GM19043 (cell line): Measurements from ENCODE around the gene SLC2A5.
"Not testable (repeated sequence)": the region's sequence is repeated elsewhere in the genome, so short reads cannot be mapped to it uniquely, and the experiment has no call there.

ENCODE experiments used
- ATAC-seq: cut with Tn5 transposase; IDR thresholded peaks from one replicate; pipeline ENCODE4 v1.9.1; 2021; ENCODE audit warnings: low read depth; ENCODE audit not compliant: unreplicated experiment

The SLC2A5 gene

DNA sequence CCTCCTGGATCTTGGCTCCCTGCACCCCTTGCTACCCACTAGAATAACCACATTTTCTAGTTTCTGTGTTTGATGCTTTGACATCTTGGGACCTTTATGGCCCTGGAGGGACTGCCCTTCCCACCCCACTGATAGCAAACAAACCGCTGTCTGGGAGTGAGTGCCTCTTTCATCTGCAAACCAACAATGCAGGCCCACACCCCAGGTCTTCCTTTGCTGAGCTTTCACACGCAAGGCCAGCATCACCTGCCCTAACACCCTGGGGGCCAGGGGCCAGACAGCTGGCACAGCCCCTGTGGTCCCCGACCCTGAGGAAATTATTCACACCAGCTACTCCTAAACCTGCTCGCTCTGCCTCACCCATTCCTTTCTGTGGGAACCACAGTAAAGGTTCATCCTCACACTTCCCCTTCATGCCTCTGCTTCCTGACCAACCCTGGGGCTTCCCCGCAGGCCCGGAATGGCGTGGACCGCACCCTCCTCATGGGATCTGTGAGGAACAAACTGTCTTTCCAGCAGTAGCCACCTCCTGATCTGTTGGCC, 58.6 kb downstream of the SLC2A5 start:
- peak; percentile 37 for ATAC-seq

DNA sequence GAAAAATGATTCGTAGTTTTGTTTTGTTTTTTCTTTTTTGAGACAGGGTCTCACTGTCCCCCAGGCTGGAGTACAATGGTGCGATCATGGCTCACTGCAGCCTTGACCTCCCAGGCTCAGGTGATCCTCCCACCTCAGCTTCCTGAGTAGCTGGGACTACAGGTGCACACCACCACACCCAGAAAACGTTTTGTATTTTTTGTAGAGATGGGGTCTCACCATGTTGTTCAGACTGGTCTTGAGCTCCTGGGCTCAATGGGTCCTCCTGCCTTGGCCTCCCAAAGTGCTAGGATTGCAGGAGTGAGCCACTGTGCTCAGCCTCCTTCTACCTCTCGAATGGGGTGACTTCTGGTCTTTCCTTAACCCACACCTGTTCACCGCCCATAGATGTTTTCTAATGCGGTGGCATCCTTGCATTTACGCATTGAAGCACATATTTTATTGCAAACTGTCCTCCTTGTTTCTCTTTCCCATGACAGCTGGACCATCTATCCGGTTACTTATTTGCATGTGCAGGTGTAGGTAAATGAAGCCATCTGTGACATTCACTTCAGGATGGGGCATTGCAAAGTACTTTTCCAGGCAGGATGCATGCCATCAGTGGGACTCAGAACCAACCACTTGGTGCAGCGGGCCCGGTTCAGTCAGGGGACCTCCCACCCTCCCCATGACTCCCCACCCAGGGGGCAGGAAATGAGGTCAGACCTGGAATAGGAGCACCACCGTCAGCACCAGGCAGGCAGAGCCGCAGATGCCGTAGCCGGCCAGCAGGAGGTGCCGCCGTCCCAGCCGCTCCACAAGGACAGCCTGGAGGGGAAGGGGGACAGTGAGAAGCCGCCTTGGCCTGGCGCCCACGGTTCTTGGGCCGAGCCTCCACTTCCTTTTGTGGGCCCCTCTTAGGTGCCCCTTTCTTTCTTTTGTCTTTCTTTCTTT, 59.7 kb downstream of the SLC2A5 start:
- no peak for ATAC-seq

DNA sequence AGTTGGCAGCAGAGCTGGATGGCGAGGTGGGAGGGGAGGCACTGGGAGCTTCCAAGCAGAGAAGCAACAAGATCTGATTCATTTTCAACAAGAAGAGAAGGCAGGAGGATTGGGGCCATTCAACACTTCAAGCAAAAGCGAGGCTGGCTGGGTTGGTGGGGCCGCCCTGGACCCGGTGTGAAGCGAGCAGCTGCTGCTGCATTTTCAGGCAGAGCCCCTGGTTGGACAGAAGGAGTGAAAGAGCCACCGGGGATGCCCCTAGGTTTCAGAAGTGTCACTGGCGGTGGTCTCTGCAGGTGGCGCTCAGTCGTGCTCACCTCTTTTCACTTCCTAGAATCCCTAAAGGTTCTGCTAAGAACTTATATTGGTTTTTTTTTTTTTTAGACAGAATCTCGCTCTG, 61.2 kb downstream of the SLC2A5 start:
- no peak for ATAC-seq

DNA sequence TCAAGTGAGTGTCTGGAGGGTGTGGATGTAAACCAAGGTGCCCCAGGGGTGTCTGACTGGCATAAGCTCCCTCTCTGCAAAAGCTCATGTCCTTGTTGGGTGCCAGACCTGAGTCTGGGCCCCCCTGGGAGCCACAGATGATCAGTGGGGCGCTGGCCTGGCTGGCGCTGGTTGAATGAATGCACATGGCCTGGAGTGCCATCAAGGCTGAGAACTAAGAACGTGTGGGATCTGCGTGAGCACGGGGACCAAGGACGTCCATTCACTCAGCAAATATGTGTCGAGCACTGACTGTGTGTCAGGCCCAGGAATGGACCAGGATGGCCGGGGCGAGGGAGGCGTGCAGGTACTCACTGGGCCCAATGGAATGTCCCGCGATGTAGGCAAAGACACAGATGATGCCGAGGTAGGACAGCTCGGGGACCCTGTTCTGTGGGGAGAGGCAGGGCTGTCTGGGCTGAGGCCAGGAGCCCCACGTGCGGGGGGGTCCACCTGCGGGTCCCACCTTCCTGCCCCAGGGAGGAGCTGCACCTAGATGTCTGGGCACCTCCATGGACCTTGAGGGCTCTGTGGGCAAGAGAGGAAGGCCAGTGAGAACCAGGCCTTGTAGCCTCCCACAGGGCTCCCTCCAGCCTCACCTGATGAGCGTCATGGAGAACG, 62.3 kb downstream of the SLC2A5 start:
- ATAC-seq, result no peak

DNA sequence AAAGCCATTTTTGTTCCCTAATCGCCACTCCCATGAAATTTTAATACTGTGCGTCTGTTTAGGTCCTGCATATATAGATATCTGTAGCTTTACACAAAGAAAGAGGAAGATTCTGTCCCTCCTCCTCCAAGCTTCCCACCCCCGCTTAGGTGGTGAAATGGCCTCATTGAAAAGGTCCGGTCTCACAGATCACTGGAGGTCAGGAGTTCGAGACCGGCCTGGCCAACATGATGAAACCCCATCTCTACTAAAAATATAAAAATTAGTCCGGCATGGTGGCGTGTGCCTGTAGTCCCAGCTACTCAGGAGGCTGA, 64.1 kb downstream of the SLC2A5 start:
- no peak for ATAC-seq

DNA sequence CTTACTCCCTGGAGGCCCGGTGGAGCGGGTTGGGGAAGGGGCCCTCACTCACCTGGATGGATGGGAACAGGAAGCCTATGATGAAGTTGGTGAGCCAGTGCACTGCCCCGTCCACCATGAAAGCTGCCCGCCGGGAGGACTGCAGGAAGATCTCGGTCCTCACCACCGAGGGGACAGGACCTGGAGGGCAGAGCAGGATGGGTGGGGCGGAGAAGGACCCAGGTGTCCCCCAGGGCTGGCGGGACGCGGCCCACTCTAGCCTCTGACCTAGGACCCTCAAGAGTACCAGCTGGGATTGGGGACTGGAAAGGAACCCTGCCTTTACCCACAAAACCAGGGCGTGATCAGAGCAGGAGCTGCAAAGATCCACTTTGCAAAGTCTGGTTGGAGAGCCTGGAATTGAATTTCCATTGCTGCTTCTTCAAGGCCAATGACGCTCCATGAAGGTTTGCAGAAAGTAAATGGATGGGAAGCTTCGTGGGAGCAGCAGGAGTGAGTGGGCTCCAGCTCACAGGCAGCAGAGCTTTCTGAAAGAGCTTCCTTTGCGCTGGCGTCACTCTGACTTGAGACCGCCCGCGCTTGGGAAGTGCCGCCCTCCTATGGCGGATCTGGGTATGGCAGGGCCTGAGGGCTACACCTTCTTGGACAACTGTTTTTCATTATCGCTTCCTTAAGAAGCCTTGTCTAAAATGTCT, 64.6 kb downstream of the SLC2A5 start:
- ATAC-seq, result no peak

DNA sequence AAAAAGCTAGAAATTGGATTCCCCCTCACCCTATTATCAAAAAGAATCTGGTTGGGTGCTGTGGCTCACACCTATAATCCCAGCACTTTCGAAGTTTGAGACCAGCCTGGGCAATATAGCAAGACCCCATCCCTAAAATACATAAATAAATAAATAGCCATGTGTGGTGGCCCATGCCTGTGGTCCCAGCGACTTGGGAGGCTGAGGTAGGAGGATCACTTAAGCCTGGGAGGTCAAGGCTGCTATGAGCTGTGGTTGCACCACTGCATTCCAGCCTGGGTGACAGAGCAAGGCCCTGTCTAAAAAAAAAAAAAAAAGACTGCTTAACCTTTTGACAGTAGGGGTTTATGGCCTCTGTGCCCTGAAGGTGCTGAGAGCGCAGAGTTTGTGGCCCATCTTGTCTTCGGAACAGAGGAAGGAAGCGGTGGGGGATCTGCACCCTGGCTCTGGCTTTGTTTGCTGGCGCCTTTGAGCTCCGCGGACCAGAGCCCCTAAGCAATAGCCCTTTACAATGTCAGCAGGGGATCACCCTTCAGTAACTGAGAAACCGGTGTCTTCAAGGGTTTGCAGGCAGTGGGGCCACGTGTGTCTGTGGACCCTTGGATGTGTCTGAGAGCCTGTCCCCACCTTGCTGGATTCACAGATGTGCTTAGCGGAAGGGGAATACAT, 65.3 kb downstream of the SLC2A5 start:
- no peak for ATAC-seq

DNA sequence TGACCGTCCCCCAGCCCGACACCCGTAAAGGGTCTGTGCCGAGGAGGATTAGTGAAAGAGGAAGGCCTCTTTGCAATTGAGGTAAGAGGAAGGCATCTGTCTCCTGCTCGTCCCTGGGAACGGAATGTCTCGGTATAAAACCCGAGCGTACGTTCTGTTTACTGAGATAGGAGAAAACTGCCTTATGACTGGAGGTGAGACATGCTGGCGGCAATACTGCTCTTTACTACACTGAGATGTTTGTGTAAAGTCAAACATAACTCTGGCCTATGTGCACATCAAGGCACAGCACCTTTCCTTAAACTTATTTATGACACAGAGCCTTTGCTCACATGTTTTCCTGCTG, 67.2 kb downstream of the SLC2A5 start:
- ATAC-seq, result not testable (repeated sequence)

DNA sequence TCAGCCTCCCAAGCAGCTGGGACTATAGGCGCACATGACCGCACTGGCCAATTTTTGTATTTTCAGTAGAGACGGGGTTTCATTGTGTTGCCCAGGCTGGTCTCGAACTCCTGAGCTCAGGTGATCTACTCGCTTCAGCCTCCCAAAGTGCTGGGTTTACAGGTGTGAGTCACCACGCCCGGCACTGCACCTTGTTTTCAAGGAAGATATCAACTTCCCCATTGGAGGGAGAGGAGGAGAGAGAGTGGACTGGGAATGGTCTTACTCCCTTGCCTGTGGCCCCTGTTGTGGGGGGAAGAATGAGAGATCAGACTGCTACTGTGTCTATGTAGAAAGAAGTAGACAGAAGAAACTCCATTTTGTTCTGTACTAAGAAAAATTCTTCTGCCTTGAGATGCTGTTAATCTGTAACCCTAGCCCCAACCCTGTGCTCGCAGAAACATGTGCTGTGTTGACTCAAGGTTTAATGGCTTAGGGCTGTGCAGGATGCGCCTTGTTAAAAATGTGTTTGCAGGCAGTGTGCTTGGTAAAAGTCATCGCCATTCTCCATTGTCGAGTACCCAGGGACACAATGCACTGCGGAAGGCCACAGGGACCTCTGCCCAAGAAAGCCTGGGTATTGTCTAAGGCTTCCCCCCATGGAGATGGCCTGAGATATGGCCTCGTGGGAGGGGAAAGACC, 67.8 kb downstream of the SLC2A5 start:
- ATAC-seq, result not testable (repeated sequence)

DNA sequence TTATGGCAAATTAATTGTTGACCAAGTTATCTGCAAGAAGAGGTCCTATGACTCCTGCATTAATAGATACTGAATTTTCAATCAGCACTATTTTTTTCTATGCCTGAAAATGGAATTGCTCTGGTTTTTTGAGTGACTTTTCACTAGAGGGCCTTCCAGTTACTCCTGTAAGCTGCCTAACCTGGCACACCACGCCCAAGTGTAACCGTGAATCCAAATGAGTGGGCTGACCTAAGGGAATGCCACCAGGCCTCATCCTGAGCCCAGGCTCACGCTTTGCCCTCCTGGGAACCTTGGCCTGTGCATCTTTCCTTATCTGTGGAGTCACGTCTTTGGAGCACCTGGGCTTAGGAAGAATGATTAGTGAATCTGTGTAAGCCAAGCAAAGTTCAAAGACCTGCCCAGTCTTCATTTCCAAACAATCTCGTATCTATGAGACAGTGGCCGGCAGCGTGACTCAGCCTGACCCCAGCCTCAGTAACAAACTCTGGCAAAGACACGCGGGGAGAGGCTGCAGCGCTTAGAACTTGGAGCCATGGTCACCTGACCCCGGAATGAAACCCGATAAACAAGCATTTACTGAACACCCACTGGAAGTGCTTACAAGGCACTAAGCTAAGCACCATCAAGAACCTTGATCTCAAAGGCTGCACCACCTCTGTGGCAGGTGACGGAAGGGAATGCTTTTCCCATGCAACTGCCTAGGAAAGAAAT, 75.3 kb downstream of the SLC2A5 start:
- not testable (repeated sequence) for ATAC-seq

DNA sequence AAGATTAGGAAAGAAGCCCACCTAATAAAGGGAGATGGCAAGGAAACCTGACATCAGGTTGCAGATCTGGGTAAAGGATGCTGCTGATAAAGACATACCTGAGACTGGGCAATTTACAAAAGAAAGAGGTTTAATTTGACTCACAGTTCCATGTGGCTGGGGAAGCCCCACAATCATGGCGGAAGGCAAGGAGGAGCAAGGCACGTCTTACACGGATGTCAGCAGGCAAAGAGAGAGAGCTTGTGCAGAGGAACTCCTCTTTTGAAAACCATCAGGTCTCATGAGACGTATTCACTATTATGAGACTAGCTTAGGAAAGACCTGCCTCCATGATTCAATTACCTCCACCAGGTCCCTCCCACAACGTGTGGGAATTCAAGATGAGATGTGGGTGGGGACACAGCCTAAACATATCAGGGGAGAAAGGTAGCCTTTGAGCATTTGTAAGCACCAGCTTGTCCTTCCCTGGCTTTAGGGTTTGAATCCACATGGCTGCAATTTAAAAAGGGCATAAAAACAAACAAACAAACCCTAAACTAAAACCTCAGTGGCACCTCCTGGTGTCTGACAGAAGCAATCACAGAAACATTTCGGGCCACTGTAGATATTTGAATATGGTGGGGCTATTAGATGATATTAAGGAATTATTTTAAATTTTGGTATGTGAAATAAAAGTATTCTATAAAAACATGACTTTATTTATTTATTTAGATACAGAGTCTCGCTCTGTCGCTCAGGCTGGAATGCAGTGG, 76.3 kb downstream of the SLC2A5 start:
- ATAC-seq, result no peak

DNA sequence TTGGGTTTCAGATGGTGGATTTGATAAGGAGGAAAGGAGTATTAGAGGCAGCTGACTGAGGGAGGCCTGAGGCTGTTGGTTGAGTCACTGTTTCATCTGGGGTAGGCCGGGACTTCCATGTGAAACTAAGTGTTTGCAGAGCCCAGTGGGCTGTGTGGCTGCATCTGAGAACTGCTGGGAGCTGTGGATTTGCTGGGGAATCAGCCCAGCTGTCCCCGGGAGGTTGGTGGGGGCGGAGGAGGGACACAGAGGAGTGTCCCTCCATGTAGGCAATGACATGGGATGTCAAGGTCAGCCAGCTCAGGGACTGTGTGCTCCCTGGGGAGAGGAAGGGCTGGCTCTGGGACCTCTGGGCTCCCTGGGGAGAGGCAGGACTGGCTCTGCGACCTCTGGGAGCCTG, 79.6 kb downstream of the SLC2A5 start:
- ATAC-seq, result no peak

DNA sequence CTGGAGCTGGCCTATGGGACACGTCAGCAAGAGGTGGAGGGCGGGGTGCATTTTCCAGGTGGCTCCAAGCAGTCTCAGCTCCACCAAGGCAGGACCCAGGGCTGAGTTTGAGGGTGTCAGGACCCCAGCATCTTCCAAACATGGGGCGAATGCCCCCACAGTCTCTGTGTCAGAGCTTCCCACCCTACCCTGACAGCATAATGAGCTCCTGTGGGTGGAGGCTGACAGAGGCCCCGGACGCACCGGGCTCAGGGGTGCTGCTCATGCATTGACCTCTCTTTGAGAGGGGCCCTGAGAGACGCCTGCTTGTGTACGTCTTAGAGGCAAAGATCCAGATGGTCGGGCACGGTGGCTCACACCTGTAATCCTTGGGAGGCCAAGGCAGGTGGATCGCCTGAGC, 80.4 kb downstream of the SLC2A5 start:
- ATAC-seq, result no peak

DNA sequence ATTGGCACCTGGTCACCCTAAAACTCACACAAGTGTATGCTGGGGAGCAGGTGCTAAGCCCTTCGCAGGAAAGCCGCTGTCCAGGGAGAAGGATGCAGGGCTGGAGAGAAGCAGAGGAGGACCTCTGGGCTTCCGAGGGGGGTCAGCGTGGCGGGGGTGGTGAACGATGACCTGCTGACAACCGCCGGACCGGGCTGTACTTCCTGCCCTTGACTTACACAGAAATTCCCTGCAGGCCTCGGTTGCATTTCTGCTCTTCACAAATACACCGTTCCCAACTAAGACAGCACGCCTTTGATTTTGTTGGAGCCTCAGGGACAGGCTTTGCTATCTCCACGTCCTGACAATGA, 80.8 kb downstream of the SLC2A5 start:
- ATAC-seq, result no peak

DNA sequence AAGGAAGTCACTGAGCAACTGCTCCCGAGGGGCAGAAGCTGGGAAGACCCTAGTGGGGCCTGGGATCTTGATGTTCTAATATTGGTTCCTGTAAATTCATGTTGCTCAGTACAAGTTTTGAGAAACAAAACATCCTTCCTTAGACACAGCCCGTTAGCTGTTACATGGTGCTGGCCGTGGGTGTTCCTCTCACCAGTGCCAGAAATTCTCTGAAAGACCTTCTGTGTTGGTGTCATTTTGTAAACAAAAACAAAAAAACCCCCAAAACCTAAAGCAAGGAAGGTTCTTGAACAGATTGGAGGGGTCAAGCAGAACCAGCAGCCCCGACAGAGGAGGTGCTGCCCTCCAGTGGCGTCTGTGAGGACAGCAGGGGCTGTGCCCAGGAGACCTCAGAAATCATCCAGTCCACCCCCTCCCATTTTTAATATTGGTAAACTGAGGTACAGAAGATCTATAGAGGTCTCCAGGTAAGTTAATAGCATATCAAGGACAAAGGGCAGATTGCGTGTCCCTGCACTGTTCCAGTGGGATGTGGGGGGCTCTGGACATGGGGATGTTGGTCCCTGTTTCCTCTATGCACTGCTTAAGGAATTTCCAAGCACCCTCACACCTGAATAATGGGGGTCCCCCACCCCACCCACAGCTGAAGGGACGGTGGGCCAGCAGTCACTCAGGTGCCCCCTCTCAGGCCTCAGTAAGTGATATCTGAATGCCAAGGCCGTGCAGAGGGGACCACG, 81.4 kb downstream of the SLC2A5 start:
- ATAC-seq, result peak; percentile 49

DNA sequence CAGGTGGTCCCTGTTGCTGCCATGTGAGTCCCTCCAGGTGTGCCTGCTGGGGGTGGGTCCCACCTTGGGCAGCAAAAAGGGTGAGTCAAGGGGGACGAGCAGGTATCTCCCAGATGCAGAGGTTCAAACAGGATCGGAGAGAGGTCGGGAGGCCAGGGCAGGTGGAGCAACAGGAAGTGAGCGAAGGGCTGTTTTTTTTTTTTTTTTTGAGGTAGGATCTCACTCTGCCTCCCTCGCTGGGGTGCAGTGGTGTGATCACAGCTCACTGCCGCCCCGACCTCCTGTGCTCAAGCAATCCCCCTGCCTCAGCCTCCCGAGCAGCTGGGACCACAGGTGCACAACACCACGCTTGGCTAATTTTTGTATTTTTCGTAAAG, 82.6 kb downstream of the SLC2A5 start:
- ATAC-seq, result no peak

DNA sequence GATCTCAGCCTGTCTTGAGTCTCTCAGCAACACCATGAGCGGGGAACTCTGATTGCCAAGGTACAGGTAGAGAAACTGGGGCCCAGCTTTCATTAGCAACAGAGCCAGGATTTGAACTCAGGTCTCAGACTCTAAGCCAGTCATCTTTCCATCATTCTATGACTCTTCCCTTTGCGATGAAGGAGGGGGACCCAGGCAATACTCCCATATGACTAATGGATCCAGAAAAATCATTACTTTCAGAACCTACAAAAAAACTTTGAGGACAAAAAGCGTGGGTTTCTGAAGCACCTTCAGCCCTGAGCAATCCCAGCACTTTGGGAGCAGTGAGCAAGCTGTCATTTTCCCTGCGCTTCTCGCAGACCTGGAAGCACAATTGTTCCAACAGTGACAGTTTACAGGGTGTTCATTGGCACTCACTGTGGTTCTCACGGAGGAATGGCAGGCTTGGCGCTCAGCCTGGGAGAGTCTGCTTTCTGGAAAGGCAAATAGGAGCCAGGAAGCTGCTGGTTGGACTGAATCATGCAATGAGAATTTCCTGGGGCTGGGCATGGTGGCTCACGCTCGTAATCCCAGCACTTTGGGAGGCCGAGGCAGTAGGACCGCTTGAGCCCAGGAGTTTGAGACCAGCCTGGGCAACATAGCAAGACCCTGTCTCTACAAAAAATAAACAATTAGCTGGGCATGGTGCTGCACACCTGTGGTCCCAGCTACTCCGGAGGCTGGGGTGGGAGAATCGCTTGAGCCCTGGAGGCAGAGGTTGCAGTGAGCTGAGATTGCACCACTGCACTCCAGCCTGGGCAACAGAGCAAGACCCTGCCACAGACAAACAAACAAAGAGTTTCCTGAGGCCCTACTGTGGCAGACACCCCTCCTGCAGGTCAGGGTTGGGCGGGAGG, 83.3 kb downstream of the SLC2A5 start:
- no peak for ATAC-seq
